GM12875 (cell line): ENCODE data around the gene SNED1.

Experiments
- H3K4me3 ChIP-seq: one replicate; pipeline ENCODE4 v1.5.1; 2011; ENCODE audit warnings: low read depth, low read length, control low read depth
- TF ChIP-seq, protein P1 (sequence below): IDR thresholded peaks from 2 replicates; pipeline ENCODE4 v1.5.1; 2011; ENCODE audit warnings: low read depth, mild to moderate bottlenecking, control low read depth, inconsistent platforms, low read length, moderate library complexity, borderline replicate concordance; ENCODE audit not compliant: insufficient read depth

SNED1 gene

GRCh38 chr2:241008711-241009121, 10.3 kb downstream of the SNED1 start:
- TF ChIP-seq, protein P1, sequence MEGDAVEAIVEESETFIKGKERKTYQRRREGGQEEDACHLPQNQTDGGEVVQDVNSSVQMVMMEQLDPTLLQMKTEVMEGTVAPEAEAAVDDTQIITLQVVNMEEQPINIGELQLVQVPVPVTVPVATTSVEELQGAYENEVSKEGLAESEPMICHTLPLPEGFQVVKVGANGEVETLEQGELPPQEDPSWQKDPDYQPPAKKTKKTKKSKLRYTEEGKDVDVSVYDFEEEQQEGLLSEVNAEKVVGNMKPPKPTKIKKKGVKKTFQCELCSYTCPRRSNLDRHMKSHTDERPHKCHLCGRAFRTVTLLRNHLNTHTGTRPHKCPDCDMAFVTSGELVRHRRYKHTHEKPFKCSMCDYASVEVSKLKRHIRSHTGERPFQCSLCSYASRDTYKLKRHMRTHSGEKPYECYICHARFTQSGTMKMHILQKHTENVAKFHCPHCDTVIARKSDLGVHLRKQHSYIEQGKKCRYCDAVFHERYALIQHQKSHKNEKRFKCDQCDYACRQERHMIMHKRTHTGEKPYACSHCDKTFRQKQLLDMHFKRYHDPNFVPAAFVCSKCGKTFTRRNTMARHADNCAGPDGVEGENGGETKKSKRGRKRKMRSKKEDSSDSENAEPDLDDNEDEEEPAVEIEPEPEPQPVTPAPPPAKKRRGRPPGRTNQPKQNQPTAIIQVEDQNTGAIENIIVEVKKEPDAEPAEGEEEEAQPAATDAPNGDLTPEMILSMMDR, result no peak
- no peak overlapping the region for H3K4me3 ChIP-seq

- H3K4me3 ChIP-seq, result no peak overlapping the region
- TF ChIP-seq, protein P1, result no peak
These were observed 10.8 kb downstream of the SNED1 start for GRCh38 chr2:241009191-241009590.

GRCh38 chr2:241009601-241010530, 11.4 kb downstream of the SNED1 start:
- H3K4me3 ChIP-seq, result no peak overlapping the region
- TF ChIP-seq, protein P1, result no peak

GRCh38 chr2:241010531-241011295, 12.3 kb downstream of the SNED1 start:
- H3K4me3 ChIP-seq, result no peak overlapping the region
- TF ChIP-seq, protein P1, result no peak

GRCh38 chr2:241011296-241011600, 12.8 kb downstream of the SNED1 start:
- TF ChIP-seq, protein P1, result no peak

DNA sequence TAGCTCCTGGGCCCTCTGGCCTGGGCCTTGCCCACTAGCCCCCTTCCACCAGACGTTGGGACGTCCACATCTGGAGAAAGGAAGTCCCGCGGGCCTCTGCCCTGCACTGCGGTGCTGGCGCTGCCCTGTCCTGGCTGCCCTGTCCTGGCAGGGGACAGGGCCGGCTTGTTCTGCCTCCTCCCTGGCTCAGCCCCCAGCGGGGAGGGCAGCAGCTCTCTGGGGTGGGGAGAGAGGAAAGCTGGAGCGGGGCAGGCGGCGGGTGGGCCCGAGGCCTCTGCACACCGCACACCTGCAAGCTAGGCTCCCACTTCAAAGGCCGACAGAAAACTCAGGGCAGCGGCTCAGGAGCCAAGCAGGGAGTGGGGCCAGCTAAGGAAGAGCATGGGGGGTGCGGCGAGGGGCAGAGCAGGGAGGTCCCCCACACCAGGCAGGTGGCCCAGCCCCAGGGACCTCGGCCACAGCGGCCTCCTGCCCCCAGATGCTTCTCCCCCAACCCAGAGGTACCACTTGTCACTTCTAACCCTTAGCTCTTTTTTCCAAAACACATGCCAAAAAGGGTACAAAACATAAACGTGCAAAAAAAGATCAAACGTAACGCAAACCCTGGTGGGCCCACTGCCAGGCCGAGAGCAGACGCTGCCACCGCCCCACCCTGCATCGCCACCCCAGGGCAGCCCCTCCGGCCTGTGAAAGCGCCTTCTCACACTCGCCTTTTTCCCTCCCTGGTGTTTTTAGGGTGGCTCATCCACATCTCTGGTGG, 13.5 kb downstream of the SNED1 start:
- no peak overlapping the region for H3K4me3 ChIP-seq
- TF ChIP-seq, protein P1, result no peak

More at GRCh38 chr2:241011296-241011600, 12.8 kb downstream of the SNED1 start:
- no peak overlapping the region for H3K4me3 ChIP-seq
